Fibroblast of villous mesenchyme (primary cell): ENCODE measurements around the gene CDH4. TPM values are rescaled to one million over a fixed set of nuclear protein-coding genes. Genes with fewer than 3 reads are reported as not detected.

Experiments used
- DNase-seq: peaks from one replicate; pipeline ENCODE4 v3.0.0-alpha.2; 2010; ENCODE audit warnings: low read depth
- H3K4me3 ChIP-seq: 2 replicates; pipeline ENCODE4 v1.5.1; 2011; ENCODE audit warnings: low read depth, mild to moderate bottlenecking, low read length
- CTCF ChIP-seq: IDR thresholded peaks from 2 replicates; pipeline ENCODE4 v1.5.1; 2012; ENCODE audit warnings: low read depth, mild to moderate bottlenecking, low read length; ENCODE audit not compliant: insufficient read depth
- total RNA-seq: library from RNA; depleted of rRNA; stranded (reverse); fragments of >200 nt; gene quantifications from 2 replicates; pipeline ENCODE4 v1.2.3, GENCODE V29; 2012

The CDH4 gene
- total RNA-seq, 1 donor: 1.7 TPM

GRCh38 chr20:61846074-61846473 is 594.0 kb downstream of the CDH4 start:
- no peak for DNase-seq
- no peak for TF ChIP-seq CTCF
- no peak overlapping the region for H3K4me3 ChIP-seq

- no peak for TF ChIP-seq CTCF
- H3K4me3 ChIP-seq: no peak overlapping the region
Measured at GRCh38 chr20:61846741-61847419, 594.8 kb downstream of the CDH4 start.

GRCh38 chr20:61847420-61847748 is 595.3 kb downstream of the CDH4 start:
- TF ChIP-seq CTCF: no peak
- DNase-seq: no peak
- no peak overlapping the region for H3K4me3 ChIP-seq

More at GRCh38 chr20:61846741-61847419, 594.8 kb downstream of the CDH4 start:
- no peak for DNase-seq

- DNase-seq: no peak
- no peak overlapping the region for H3K4me3 ChIP-seq
- TF ChIP-seq CTCF: no peak
Measured at GRCh38 chr20:61847986-61848385, 595.9 kb downstream of the CDH4 start.

DNA sequence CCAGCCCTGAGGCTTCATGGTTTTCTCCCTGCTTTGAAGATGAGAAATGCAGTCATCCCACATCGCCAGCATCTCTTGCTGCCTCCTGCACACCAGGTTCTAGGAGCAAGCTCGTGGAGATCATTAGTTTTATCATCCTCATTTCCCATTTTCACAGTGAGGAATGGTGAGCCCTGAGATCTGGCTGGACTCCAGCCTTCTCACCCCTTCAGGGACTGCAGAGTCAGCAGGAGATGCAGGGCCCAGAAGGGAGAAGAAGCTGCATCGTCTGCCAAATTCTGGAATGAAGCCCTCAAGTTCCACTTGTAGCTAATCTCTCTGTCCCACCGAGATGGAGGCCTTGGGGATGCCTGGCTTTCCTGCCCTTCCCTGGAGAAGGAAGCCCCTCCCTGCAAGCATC is 596.8 kb downstream of the CDH4 start:
- no peak overlapping the region for H3K4me3 ChIP-seq
- TF ChIP-seq CTCF: no peak
- no peak for DNase-seq

DNA sequence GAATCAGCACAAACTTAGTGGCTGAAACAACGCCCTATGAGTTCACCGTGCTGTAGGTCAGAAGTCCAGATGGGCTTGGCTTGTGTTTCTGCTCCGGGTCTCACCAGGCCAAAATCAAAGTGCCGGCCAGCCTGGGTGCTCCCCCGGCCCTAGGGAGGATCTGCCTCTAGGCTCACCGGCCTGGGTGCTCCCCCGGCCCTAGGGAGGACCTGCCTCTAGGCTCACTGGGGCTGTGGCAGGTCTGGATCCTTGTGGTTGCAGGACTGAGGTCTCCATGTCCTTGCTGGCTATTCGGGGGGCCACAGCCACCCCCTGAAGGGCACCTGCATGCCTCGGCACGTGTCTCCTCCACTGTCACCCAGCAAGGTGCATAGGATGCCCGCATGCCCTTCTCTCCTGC is 597.3 kb downstream of the CDH4 start:
- no peak for DNase-seq
- no peak for TF ChIP-seq CTCF

DNA sequence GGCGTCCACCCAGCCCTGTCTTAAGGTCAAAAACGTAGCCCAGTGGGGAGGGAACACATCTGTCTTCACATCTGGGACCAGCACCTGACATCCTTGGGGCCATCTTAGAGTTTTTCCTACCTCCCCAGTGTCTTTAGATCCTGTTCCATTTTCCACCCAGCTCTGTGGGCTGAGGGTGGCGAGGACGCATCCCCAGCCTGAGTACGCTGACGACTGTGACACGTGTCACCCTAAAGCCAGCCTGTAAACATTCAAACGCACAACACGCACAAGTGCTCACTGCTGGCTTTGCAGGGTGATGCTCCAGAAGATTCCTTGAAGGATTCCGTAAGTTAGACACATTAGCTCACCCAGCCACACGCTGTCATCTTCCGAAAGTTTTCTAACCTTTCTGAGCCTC is 597.8 kb downstream of the CDH4 start:
- no peak for DNase-seq
- H3K4me3 ChIP-seq: no peak overlapping the region
- no peak for TF ChIP-seq CTCF

More for the DNA sequence above, 597.3 kb downstream of the CDH4 start:
- no peak overlapping the region for H3K4me3 ChIP-seq
